ENCODE data around the gene DRAM1. TPM values are rescaled to one million over a fixed set of nuclear protein-coding genes. Genes with fewer than 3 reads are reported as not detected.

DRAM1 gene
- total RNA-seq, 4 donors from 2014 or later: 13.2 to 29.1 (median 21.2) TPM

DNA sequence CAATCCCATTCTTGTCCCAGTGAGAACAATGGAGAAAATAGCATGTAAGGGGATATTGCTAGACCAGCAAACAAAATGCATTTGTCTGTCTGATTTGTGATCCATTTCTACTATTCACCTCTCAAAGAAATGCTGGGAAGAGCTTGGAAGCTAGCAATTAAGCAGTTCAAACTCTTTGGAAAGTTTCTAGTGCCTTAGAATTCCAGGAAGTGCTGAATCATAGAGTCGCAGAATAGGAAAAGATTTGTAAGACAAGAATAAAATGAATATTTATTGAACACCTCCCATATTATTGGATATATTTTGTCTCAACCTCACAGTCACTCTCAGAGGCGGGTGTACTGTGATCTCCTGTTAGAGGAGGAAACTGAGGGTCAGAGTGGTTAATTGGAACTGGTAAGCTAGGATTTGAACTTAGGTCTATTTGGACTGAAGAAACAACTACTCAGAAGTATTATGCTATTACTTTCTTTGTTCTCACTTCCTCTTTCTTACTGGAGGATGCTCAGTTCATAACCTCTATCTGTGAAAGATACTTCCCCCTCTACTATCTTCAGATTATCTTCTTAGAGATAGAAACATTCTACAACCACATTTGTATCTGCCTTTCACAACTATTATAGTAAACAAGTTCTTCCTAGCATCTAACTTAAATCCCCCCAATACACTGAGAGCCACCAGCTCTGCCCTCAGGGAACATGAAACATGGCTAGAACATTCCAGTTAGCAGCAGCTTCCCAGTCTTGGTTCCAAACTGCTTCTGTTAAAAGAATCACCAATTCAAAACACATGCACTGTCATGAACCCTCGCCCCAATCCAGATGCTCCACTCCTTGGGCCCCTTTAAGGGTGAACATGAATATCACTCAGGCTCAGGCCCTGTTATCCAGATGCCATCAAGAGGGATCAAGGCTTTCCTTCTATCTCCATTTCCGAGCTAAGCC lies 64.2 kb downstream of the DRAM1 start:
- H3K4me3 ChIP-seq: no peak overlapping the region
- H3K9me3 ChIP-seq: no peaks in the 10 kb centered on the region
- 64 to 76% methylated on average over 4 of the region's 4 CpGs for WGBS, 2 donors (ENCODE audit: low coverage in 1 of 2)
- H3K27me3 ChIP-seq: no peaks in the 10 kb centered on the region
- no peaks in the 10 kb centered on the region for H3K36me3 ChIP-seq
- no peak for ATAC-seq
- no peak for TF ChIP-seq EP300 (IDR thresholded peaks at IDR 0.05)
- TF ChIP-seq POLR2A (IDR thresholded peaks at IDR 0.05): no peak
- TF ChIP-seq, protein P1, sequence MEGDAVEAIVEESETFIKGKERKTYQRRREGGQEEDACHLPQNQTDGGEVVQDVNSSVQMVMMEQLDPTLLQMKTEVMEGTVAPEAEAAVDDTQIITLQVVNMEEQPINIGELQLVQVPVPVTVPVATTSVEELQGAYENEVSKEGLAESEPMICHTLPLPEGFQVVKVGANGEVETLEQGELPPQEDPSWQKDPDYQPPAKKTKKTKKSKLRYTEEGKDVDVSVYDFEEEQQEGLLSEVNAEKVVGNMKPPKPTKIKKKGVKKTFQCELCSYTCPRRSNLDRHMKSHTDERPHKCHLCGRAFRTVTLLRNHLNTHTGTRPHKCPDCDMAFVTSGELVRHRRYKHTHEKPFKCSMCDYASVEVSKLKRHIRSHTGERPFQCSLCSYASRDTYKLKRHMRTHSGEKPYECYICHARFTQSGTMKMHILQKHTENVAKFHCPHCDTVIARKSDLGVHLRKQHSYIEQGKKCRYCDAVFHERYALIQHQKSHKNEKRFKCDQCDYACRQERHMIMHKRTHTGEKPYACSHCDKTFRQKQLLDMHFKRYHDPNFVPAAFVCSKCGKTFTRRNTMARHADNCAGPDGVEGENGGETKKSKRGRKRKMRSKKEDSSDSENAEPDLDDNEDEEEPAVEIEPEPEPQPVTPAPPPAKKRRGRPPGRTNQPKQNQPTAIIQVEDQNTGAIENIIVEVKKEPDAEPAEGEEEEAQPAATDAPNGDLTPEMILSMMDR (IDR thresholded peaks at IDR 0.05): no peak
- TF ChIP-seq POLR2AphosphoS5 (IDR thresholded peaks at IDR 0.05): no peak
- peaks cover 0 to 24% (median 0%) of the 10 kb centered on the region in 3 donors for H3K4me1 ChIP-seq
- H3K27ac ChIP-seq: peak overlapping the region in 3 of 4 donors; percentile 39 to 71 (median 69)

DNA sequence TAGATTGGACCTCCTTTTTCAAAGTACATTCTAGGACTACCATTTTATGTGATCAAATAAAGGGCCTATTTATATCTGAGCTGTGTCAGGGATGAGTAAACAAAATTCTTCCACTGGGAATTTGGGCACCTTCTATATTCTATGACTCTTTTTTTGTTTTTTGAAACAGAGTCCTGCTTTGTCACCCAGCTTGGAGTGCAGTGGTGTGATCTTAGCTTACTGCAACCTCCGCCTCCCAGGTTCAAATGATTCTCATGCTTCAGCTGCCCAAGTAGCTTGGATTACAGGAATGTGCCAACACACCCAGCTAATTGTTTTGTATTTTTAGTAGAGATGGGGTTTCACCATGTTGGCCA lies 64.8 kb downstream of the DRAM1 start:
- peak overlapping the region in 2 of 4 donors; percentile 39 to 69 for H3K27ac ChIP-seq
- H3K4me1 ChIP-seq: peaks cover 0 to 24% (median 0%) of the 10 kb centered on the region in 3 donors

DNA sequence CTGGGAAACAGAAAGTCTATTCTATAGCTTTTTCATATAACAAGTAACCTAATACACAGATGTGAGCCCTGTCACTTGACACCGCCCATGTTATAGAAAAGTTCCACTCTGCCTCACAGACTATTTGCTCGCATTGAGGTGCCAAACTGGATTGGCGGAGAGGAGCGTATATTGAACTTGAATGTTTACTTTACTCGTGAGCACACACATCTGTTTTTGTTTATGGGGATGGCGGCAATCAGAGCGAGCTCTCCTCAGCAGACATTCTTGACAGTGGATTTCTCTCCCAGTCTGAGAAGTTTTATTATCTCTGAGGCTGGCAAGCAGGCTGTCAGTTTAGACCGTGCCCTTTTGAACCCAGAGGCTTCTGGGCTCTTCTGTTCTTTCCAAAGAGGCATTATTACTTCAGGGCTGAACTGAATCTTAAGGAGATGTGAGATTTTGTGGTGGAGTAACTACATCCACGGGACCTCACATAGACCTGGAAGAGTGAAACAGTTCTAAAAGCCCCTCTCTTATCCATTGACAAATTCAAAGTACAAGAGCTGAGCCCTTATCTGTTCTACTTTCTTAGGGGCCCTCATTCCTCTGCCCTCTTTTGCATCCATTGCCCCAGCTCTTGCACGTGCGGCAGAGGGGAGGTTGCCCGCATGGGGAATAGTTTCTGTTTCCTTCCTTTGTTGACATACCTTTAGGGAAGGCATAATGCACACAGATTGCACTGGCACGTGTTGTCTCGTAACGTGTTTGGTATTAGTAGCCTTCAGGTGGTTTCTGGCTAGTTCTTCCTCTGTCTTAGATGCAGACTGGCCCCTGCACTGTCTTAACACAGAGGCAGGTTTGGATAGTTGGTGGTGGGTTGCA lies 68.2 kb downstream of the DRAM1 start:
- ATAC-seq: no peak
- no peaks in the 10 kb centered on the region for H3K9me3 ChIP-seq
- H3K4me1 ChIP-seq: peaks cover 0 to 16% (median 0%) of the 10 kb centered on the region in 3 donors
- H3K36me3 ChIP-seq: no peaks in the 10 kb centered on the region
- TF ChIP-seq, protein P1 (IDR thresholded peaks at IDR 0.05): no peak
- TF ChIP-seq POLR2AphosphoS5 (IDR thresholded peaks at IDR 0.05): no peak
- no peak for TF ChIP-seq POLR2A (IDR thresholded peaks at IDR 0.05)
- no peak for TF ChIP-seq EP300 (IDR thresholded peaks at IDR 0.05)
- no peak overlapping the region for H3K4me3 ChIP-seq
- no peaks in the 10 kb centered on the region for H3K27me3 ChIP-seq
- peak overlapping the region in 3 of 4 donors; percentile 15 to 30 (median 24) for H3K27ac ChIP-seq
- 54 to 61% methylated on average over 11 to 15 of the region's 15 CpGs for WGBS, 2 donors (ENCODE audit: low coverage in 1 of 2)

More for the DNA sequence above, 64.8 kb downstream of the DRAM1 start:
- ATAC-seq: no peak
- no peaks in the 10 kb centered on the region for H3K36me3 ChIP-seq
- H3K9me3 ChIP-seq: no peaks in the 10 kb centered on the region
- TF ChIP-seq, protein P1 (IDR thresholded peaks at IDR 0.05): no peak
- TF ChIP-seq EP300 (IDR thresholded peaks at IDR 0.05): no peak
- no peak for TF ChIP-seq POLR2A (IDR thresholded peaks at IDR 0.05)
- no peak for TF ChIP-seq POLR2AphosphoS5 (IDR thresholded peaks at IDR 0.05)
- no peak overlapping the region for H3K4me3 ChIP-seq
- H3K27me3 ChIP-seq: no peaks in the 10 kb centered on the region
- 100% methylated on average over 1 of the region's 1 CpG; no CpG with 5 or more reads in 1 of the 2 donors for WGBS, 2 donors (ENCODE audit: low coverage in 1 of 2)

DNA sequence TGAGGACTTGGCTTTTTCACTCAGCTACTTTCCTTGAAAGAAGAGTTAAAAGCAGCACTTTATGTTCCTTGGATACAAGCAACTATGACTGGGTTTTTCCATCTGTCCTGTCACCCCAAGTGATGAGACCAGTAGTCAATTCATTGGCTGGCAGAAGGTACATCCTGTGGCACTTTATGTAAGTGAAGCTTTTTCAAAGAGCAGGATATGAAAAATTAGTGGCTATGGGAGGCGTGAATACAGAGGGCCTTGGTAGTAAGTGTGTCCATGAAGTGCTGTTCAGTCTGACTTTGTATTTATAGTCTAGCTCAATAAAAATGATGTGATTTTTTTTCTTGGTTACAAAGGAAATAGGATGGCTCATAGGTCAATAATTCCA lies 68.8 kb downstream of the DRAM1 start:
- Histone ChIP-seq H3K36me3 (no peaks in the 10 kb centered on the region), H3K9me3 (no peaks in the 10 kb centered on the region), H3K27me3 (no peaks in the 10 kb centered on the region), H3K4me1 (peaks cover 0 to 10% (median 0%) of the 10 kb centered on the region in 3 donors), H3K4me3 (no peak overlapping the region), H3K27ac (peak overlapping the region in 2 of 4 donors; percentile 15 to 30)
- 80% methylated on average over 1 of the region's 1 CpG; no CpG with 5 or more reads in 1 of the 2 donors for WGBS, 2 donors (ENCODE audit: low coverage in 1 of 2)
- no peak for ATAC-seq
- TF ChIP-seq POLR2AphosphoS5 (IDR thresholded peaks at IDR 0.05) (no peak), EP300 (IDR thresholded peaks at IDR 0.05) (no peak), POLR2A (IDR thresholded peaks at IDR 0.05) (no peak)
- TF ChIP-seq, protein P1 (IDR thresholded peaks at IDR 0.05): no peak
